GM23248 (cell line): Measurements from ENCODE around the gene STS.

ENCODE experiments used
- EZH2 ChIP-seq: fragments of 200-600 bp; sonication (generic); IDR thresholded peaks from 2 replicates; pipeline ENCODE4 v1.6.1; 2018; ENCODE audit warnings: antibody characterized with exemption, mild to moderate bottlenecking; ENCODE audit not compliant: insufficient read depth, poor library complexity, severe bottlenecking
- EZH2phosphoT487 ChIP-seq: fragments of 200-600 bp; sonication (generic); IDR thresholded peaks from 2 replicates; pipeline ENCODE4 v1.6.1; 2018; ENCODE audit warnings: antibody characterized with exemption, moderate library complexity, mild to moderate bottlenecking, low read depth; ENCODE audit not compliant: insufficient read depth

- TF ChIP-seq EZH2 = no peak
- no peak for TF ChIP-seq EZH2phosphoT487
These were observed 8.1 kb upstream of the STS start for GRCh38 chrX:7139202-7140081.
